Measurements from ENCODE around the gene MAEA.

GRCh38 chr4:1365271-1366178 is 75.8 kb downstream of the MAEA start:
- no peak for TF ChIP-seq EZH2 (IDR thresholded peaks at IDR 0.05; ENCODE audit: insufficient read depth, poor library complexity, severe bottlenecking)
- no peak for TF ChIP-seq EZH2phosphoT487 (IDR thresholded peaks at IDR 0.05; ENCODE audit: insufficient read depth, low read depth)
